GM12878 (cell line): Measurements from ENCODE around the gene PSMC3IP. TPM values are rescaled to one million over a fixed set of nuclear protein-coding genes. Genes with fewer than 3 reads are reported as not detected.
A peak's percentile ranks its signal among the peaks of the same experiment; 100 is the strongest.

Experiments
- BACH1 ChIP-seq: fragments of 450-650 bp; IDR thresholded peaks from 2 replicates; pipeline ENCODE4 v1.6.1; 2017; ENCODE audit warnings: mild to moderate bottlenecking, borderline replicate concordance
- CBFB ChIP-seq: IDR thresholded peaks from 2 replicates; pipeline ENCODE4 v1.6.1; 2016; ENCODE audit warnings: antibody characterized with exemption, low read depth
- CREM ChIP-seq: IDR thresholded peaks from 2 replicates; pipeline ENCODE4 v1.6.1; 2014; ENCODE audit warnings: antibody characterized with exemption, low read depth
- EZH2 ChIP-seq: IDR thresholded peaks from 2 replicates; pipeline ENCODE4 v1.6.1; 2012; ENCODE audit warnings: low read depth, mild to moderate bottlenecking, control low read depth, inconsistent platforms, low read length, borderline replicate concordance; ENCODE audit not compliant: control insufficient read depth
- GATAD2B ChIP-seq: fragments of 450-650 bp; conservative IDR thresholded peaks from 2 replicates; pipeline ENCODE4 v1.6.1; 2017; ENCODE audit warnings: low read depth, mild to moderate bottlenecking, moderate library complexity
- HCFC1 ChIP-seq: fragments of 150-350 bp; IDR thresholded peaks from 2 replicates; pipeline ENCODE4 v1.6.1; 2014; ENCODE audit warnings: low read length
- JUND ChIP-seq: IDR thresholded peaks from 2 replicates; pipeline ENCODE4 v1.6.1; 2012; ENCODE audit warnings: low read depth, mild to moderate bottlenecking, low read length, improper control_type of control experiment, moderate library complexity
- KAT2A ChIP-seq: conservative IDR thresholded peaks from 2 replicates; pipeline ENCODE4 v1.6.1; 2011; ENCODE audit warnings: low read depth, low read length; ENCODE audit not compliant: control insufficient read depth
- MAX ChIP-seq: IDR thresholded peaks from 2 replicates; pipeline ENCODE4 v1.6.1; 2012; ENCODE audit warnings: low read depth, low read length, improper control_type of control experiment
- MTA2 ChIP-seq: fragments of 450-650 bp; IDR thresholded peaks from 2 replicates; pipeline ENCODE4 v1.6.1; 2016; ENCODE audit warnings: low read depth, mild to moderate bottlenecking, moderate library complexity
- NFYA ChIP-seq: IDR thresholded peaks from 2 replicates; pipeline ENCODE4 v1.6.1; 2011; ENCODE audit warnings: low read depth, mild to moderate bottlenecking, low read length, improper control_type of control experiment, borderline replicate concordance
- PAX5 ChIP-seq: IDR thresholded peaks from 2 replicates; pipeline ENCODE4 v1.6.1; 2011; ENCODE audit warnings: low read depth, low read length, borderline replicate concordance
- RCOR1 ChIP-seq: conservative IDR thresholded peaks from 2 replicates; pipeline ENCODE4 v1.6.1; 2012; ENCODE audit warnings: low read depth, low read length, improper control_type of control experiment
- SPI1 ChIP-seq: IDR thresholded peaks from 2 replicates; pipeline ENCODE4 v1.6.1; 2011; ENCODE audit warnings: low read depth, mild to moderate bottlenecking, low read length, moderate library complexity, borderline replicate concordance; ENCODE audit not compliant: insufficient read depth
- SREBF2 ChIP-seq: IDR thresholded peaks from 2 replicates; pipeline ENCODE4 v1.6.1; 2012; ENCODE audit warnings: mild to moderate bottlenecking, low read length
- STAT3 ChIP-seq: IDR thresholded peaks from 2 replicates; pipeline ENCODE4 v1.6.1; 2011; ENCODE audit warnings: low read depth, low read length, improper control_type of control experiment
- SUZ12 ChIP-seq: fragments of 200-600 bp; sonication (generic); IDR thresholded peaks from one replicate; pipeline ENCODE4 v1.6.1; 2018; ENCODE audit warnings: antibody characterized with exemption, mild to moderate bottlenecking; ENCODE audit not compliant: unreplicated experiment
- WRNIP1 ChIP-seq: IDR thresholded peaks from 2 replicates; pipeline ENCODE4 v1.6.1; 2011; ENCODE audit warnings: low read depth, low read length, improper control_type of control experiment, borderline replicate concordance
- ZNF217 ChIP-seq: fragments of 450-650 bp; IDR thresholded peaks from 2 replicates; pipeline ENCODE4 v1.6.1; 2017; ENCODE audit warnings: antibody characterized with exemption, mild to moderate bottlenecking
- polyA plus RNA-seq, 11 experiments: library from polyadenylated mRNA; depleted of rRNA in 4 of 11; unstranded in 6 of 11; stranded (reverse) in 5 of 11; fragments of >200 nt; fragmentation: Nextera tagmentation in 4 of 11; fragmentation: Illumina TruSeq in 1 of 11; extraction: Ambion mirVana in 4 of 11; extraction: Trizol in 1 of 11; gene quantifications; 1 replicate in 1 of 11; 2 replicates in 10 of 11; pipeline versions ENCODE4 v1.2.1 to v1.2.3, GENCODE V29; 2011 to 2016; ENCODE audit warnings: inconsistent platforms in 2 of 11, missing spikeins in 2 of 11, low read depth in 1 of 11
- total RNA-seq, 4 experiments: library from RNA; depleted of rRNA in 3 of 4; stranded (reverse); fragments of >200 nt in 3 of 4; fragmentation: Illumina TruSeq in 1 of 4; extraction: Trizol in 1 of 4; gene quantifications; 2 replicates each; pipeline versions ENCODE4 v1.2.1 to v1.2.3, GENCODE V29; 2013 to 2021
- TF ChIP-seq, protein P1 (sequence below): fragments of 450-650 bp; conservative IDR thresholded peaks from 2 replicates; pipeline ENCODE4 v1.6.1; 2017; ENCODE audit warnings: mild to moderate bottlenecking, moderate library complexity
- TF ChIP-seq, protein P2 (sequence below): IDR thresholded peaks from 2 replicates; pipeline ENCODE4 v1.6.1; 2011; ENCODE audit warnings: low read depth, low read length, improper control_type of control experiment, borderline replicate concordance
- TF ChIP-seq, protein P3 (sequence below): fragments of 450-650 bp; IDR thresholded peaks from 2 replicates; pipeline ENCODE4 v1.6.1; 2017; ENCODE audit warnings: mild to moderate bottlenecking
- TF ChIP-seq, protein P4 (sequence below): IDR thresholded peaks from 2 replicates; pipeline ENCODE4 v1.6.1; 2012; ENCODE audit warnings: low read length, inconsistent platforms

The PSMC3IP gene
- total and polyA plus RNA-seq, 10 of the 15 experiments (the other 5 are each of a cell fraction or from before 2014, with no cell fraction given) = 6.8 to 34.5 (median 17.7) TPM

GRCh38 chr17:42577532-42578281 is at the start of gene PSMC3IP (continued):
- TF ChIP-seq, protein P1, sequence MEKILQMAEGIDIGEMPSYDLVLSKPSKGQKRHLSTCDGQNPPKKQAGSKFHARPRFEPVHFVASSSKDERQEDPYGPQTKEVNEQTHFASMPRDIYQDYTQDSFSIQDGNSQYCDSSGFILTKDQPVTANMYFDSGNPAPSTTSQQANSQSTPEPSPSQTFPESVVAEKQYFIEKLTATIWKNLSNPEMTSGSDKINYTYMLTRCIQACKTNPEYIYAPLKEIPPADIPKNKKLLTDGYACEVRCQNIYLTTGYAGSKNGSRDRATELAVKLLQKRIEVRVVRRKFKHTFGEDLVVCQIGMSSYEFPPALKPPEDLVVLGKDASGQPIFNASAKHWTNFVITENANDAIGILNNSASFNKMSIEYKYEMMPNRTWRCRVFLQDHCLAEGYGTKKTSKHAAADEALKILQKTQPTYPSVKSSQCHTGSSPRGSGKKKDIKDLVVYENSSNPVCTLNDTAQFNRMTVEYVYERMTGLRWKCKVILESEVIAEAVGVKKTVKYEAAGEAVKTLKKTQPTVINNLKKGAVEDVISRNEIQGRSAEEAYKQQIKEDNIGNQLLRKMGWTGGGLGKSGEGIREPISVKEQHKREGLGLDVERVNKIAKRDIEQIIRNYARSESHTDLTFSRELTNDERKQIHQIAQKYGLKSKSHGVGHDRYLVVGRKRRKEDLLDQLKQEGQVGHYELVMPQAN = peak; percentile 98
- TF ChIP-seq MTA2 (no peak), GATAD2B (0 out of 2 replicates have a peak, but pooled peaks have one; percentile 35), EZH2 (no peak), RCOR1 (no peak; the same call in 1 of the 2 replicates), BACH1 (no peak), STAT3 (no peak), CBFB (no peak; the same call in 1 of the 2 replicates), CREM (peak; percentile 75), ZNF217 (no peak), NFYA (no peak), SREBF2 (no peak), PAX5 (no peak), SPI1 (no peak), KAT2A (no peak), SUZ12 (no peak), JUND (no peak), WRNIP1 (no peak), HCFC1 (peak; percentile 66), MAX (peak; percentile 27; the same call in 1 of the 2 replicates)
- TF ChIP-seq, protein P2, sequence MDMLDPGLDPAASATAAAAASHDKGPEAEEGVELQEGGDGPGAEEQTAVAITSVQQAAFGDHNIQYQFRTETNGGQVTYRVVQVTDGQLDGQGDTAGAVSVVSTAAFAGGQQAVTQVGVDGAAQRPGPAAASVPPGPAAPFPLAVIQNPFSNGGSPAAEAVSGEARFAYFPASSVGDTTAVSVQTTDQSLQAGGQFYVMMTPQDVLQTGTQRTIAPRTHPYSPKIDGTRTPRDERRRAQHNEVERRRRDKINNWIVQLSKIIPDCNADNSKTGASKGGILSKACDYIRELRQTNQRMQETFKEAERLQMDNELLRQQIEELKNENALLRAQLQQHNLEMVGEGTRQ = no peak
- TF ChIP-seq, protein P3, sequence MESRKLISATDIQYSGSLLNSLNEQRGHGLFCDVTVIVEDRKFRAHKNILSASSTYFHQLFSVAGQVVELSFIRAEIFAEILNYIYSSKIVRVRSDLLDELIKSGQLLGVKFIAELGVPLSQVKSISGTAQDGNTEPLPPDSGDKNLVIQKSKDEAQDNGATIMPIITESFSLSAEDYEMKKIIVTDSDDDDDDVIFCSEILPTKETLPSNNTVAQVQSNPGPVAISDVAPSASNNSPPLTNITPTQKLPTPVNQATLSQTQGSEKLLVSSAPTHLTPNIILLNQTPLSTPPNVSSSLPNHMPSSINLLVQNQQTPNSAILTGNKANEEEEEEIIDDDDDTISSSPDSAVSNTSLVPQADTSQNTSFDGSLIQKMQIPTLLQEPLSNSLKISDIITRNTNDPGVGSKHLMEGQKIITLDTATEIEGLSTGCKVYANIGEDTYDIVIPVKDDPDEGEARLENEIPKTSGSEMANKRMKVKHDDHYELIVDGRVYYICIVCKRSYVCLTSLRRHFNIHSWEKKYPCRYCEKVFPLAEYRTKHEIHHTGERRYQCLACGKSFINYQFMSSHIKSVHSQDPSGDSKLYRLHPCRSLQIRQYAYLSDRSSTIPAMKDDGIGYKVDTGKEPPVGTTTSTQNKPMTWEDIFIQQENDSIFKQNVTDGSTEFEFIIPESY = no peak
- TF ChIP-seq, protein P4, sequence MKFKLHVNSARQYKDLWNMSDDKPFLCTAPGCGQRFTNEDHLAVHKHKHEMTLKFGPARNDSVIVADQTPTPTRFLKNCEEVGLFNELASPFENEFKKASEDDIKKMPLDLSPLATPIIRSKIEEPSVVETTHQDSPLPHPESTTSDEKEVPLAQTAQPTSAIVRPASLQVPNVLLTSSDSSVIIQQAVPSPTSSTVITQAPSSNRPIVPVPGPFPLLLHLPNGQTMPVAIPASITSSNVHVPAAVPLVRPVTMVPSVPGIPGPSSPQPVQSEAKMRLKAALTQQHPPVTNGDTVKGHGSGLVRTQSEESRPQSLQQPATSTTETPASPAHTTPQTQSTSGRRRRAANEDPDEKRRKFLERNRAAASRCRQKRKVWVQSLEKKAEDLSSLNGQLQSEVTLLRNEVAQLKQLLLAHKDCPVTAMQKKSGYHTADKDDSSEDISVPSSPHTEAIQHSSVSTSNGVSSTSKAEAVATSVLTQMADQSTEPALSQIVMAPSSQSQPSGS = no peak
